Right lobe of liver (tissue), 6 donors: ENCODE measurements around the gene CIZ1. TPM values are rescaled to one million over a fixed set of nuclear protein-coding genes. Genes with fewer than 3 reads are reported as not detected.

Source experiments
- ATAC-seq, 4 donors: fragments of 200-7000 bp; cut with Tn5 transposase; one replicate each; pipeline ENCODE4 v1.9.1; 2020; ENCODE audit warnings: mild to moderate bottlenecking in 4 of 4, moderate library complexity in 4 of 4
- DNase-seq, 3 donors: peaks; one replicate each; pipeline ENCODE4 v3.0.0-alpha.2; 2020
- H3K27ac ChIP-seq, 3 donors: fragments of 200-600 bp; one replicate each; pipeline ENCODE4 v1.8.0; 2022
- H3K27me3 ChIP-seq, 2 donors: fragments of 200-600 bp; one replicate each; pipeline ENCODE4 v1.8.0; 2022
- H3K36me3 ChIP-seq, 4 donors: fragments of 200-600 bp; sonication (generic) in 1 of 4; one replicate each; pipeline versions ENCODE4 v1.5.1 to v1.8.0; 2017 to 2022; ENCODE audit warnings: control low read depth in 1 of 4
- H3K4me1 ChIP-seq, 4 donors: fragments of 200-600 bp; sonication (generic) in 1 of 4; one replicate each; pipeline versions ENCODE4 v1.5.1 to v1.8.0; 2017 to 2022; ENCODE audit warnings: control low read depth in 1 of 4
- H3K4me3 ChIP-seq, 3 donors: fragments of 200-600 bp; one replicate each; pipeline ENCODE4 v1.8.0; 2022
- H3K9me3 ChIP-seq, 4 donors: fragments of 200-600 bp; sonication (generic) in 1 of 4; one replicate each; pipeline versions ENCODE4 v1.5.1 to v1.8.0; 2017 to 2022; ENCODE audit warnings: control low read depth in 1 of 4
- POLR2A ChIP-seq: fragments of 450-650 bp; IDR thresholded peaks from one replicate; pipeline ENCODE4 v1.6.1; 2017; ENCODE audit warnings: antibody characterized with exemption, mild to moderate bottlenecking
- WGBS: methylation state at CpG from one replicate; pipeline ENCODE4 v1.1.6; 2018; ENCODE audit warnings: low coverage, low lambda C conversion rate; ENCODE audit not compliant: insufficient coverage; ENCODE audit errors: missing lambda C conversion rate; 5-methylcytosine and 5-hydroxymethylcytosine counted together
- intact Hi-C, 2 donors: fragments of 100-400 bp; cut with DNase I; formaldehyde crosslinking; loops; one replicate each; pipeline versions ENCODE4 v1.11.2 to v1.14.1; 2022
- total RNA-seq, 6 experiments: library from RNA; depleted of rRNA in 2 of 6; stranded (reverse); fragments of >200 nt in 2 of 6; fragmentation: NEBNext Ultra II Directional in 3 of 6; extraction: Animal tissue kit (Norgen Biotek cat#: 25700) in 3 of 6; gene quantifications; one replicate each; pipeline versions ENCODE4 v1.1.0 to v1.2.4, GENCODE V29; 2016 to 2023
- TF ChIP-seq, protein P1 (sequence below), 4 donors: fragments of 200-600 bp in 3 of 4; fragments of 450-650 bp in 1 of 4; IDR thresholded peaks; one replicate each; pipeline versions ENCODE4 v1.5.1 to v1.8.0; 2016 to 2022; ENCODE audit warnings: antibody characterized with exemption in 4 of 4, mild to moderate bottlenecking in 2 of 4
- donor health status: DM: no; HTN: yes; CAD: no.
- donor health status: DM: no; HTN: no; CAD: no.
- donor health status: DM: no; HTN: no; CAD: no.
- donor health status: DM: no; HTN: yes; CAD: no.
- donor health status: DM: no; HTN: yes; CAD: no.

CIZ1 gene
- total RNA-seq, 6 experiments from 2014 or later = 15.9 to 33.5 (median 24.0) TPM

DNA sequence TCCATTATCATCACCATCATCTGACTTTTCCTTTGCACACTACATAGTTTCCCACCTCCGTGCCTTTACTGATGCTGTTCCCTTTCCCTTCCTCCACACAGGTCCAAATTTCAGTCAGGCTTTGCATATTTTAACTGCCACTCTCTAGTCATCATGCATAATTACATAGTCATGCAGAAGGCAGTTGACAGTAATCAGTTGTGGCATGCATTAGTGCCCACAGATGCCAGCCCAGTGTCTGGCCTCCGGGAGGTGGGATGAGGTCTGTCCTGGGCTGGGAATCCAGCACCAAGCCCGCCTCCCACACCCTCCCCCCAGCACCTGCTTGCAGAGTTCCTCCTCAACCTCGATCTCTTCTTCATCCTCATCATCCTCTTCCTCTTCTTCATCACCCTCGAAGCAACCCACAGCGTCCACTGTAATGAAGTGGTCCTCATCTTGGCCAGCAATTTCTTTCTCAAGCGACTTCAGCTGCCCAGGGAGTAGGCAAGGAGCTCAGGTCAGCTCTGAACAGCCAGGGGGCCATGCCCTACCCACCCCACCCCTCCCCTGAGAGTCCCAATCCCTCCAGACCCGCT, 22.6 kb downstream of the CIZ1 start:
- ATAC-seq (no peak), DNase-seq (no peak)
- Histone ChIP-seq H3K9me3 (no peaks in the 10 kb centered on the region), H3K36me3 (peaks cover 0 to 37% (median 12%) of the 10 kb centered on the region in 4 donors), H3K27me3 (no peaks in the 10 kb centered on the region), H3K27ac (no peak overlapping the region), H3K4me3 (no peak overlapping the region), H3K4me1 (no peaks in the 10 kb centered on the region)
- 91% methylated on average over 7 of the region's 8 CpGs for WGBS
- intact Hi-C loops = no loop called here
- TF ChIP-seq, protein P1, sequence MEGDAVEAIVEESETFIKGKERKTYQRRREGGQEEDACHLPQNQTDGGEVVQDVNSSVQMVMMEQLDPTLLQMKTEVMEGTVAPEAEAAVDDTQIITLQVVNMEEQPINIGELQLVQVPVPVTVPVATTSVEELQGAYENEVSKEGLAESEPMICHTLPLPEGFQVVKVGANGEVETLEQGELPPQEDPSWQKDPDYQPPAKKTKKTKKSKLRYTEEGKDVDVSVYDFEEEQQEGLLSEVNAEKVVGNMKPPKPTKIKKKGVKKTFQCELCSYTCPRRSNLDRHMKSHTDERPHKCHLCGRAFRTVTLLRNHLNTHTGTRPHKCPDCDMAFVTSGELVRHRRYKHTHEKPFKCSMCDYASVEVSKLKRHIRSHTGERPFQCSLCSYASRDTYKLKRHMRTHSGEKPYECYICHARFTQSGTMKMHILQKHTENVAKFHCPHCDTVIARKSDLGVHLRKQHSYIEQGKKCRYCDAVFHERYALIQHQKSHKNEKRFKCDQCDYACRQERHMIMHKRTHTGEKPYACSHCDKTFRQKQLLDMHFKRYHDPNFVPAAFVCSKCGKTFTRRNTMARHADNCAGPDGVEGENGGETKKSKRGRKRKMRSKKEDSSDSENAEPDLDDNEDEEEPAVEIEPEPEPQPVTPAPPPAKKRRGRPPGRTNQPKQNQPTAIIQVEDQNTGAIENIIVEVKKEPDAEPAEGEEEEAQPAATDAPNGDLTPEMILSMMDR (IDR thresholded peaks at IDR 0.05) = no peak
- no peak for TF ChIP-seq POLR2A

DNA sequence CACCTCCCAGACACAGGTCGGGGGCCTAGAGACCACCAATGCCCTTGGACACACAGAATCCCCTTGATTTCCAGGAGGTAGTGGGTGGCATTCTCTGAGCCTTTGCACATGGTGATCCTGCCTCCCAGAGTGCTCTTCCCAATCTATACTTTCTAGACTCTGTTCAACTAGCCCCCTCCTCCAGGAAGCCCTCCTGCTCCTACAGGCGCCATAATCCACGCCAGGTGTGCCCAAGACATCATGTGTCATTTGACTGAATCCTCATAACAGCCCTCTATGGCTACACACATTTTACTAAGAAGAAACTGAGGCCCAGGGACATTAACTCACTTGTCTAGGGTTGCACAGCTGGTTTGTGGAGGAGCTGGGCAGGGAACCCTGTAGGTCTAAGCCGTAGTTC, 24.2 kb downstream of the CIZ1 start:
- Histone ChIP-seq H3K36me3 (peaks cover 0 to 37% (median 12%) of the 10 kb centered on the region in 4 donors), H3K4me1 (no peaks in the 10 kb centered on the region), H3K4me3 (no peak overlapping the region), H3K9me3 (no peaks in the 10 kb centered on the region), H3K27ac (no peak overlapping the region), H3K27me3 (no peaks in the 10 kb centered on the region)
- ATAC-seq (no peak), DNase-seq (no peak)
- TF ChIP-seq, protein P1 (IDR thresholded peaks at IDR 0.05) = no peak
- no peak for TF ChIP-seq POLR2A
- intact Hi-C loops = no loop called here
- 100% methylated on average over 2 of the region's 4 CpGs for WGBS

DNA sequence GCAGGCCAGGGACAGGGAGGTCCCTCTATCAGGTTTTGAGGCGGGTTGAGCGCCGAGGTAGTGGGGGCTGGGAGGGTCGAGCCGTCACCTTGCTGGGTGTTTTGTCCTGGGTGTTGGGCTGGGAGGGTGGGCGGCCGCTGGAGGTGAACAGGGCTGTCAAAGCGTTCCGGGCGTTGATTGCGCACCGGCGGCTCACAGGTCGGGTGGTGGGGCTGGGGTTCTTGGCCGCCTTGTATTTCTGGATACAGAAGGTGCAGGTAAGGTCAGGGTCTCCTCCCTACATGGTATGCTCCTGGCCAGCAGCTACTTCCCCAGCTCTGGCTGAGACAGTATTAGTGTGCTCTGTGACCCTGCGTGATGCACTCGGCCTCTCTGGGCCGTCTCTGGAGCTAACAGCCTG, 25.2 kb downstream of the CIZ1 start:
- TF ChIP-seq, protein P1 (IDR thresholded peaks at IDR 0.05) = no peak
- TF ChIP-seq POLR2A = no peak
- intact Hi-C loops = no loop called here
- DNase-seq = no peak
- peaks cover 0 to 37% (median 12%) of the 10 kb centered on the region in 4 donors for H3K36me3 ChIP-seq
- H3K9me3 ChIP-seq = no peaks in the 10 kb centered on the region
- ATAC-seq = no peak
- no peak overlapping the region for H3K4me3 ChIP-seq
- no peak overlapping the region for H3K27ac ChIP-seq
- H3K27me3 ChIP-seq = no peaks in the 10 kb centered on the region
- no peaks in the 10 kb centered on the region for H3K4me1 ChIP-seq
- WGBS = no CpG with 5 or more reads among the region's 18 CpGs

DNA sequence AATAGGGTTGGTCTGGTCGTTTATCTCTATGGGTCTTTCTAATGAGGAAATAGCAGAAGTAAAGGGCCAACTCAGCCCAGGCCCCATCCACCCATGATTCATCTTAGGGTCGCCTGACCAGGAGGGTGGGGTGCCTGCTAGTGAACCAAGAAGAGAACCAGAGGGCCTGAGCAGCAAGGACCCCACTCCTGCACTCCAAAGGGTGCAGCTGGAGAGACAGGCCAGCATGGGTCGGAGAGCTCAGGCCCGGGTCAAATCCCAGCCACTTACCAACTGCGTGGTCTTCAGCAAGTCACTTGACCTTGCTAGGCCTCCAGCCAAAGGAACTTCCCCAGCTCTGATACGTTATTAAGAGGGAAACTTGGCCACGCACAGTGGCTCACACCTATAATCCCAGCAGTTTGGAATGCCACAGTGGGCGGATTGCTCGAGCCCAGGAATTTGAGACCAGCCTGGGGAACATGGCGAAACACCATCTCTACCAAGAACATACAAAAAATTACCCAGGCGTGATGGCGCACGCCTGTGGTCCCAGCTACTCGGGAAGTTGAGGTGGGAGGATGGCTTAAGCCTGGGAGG, 27.0 kb downstream of the CIZ1 start:
- WGBS = 64% methylated on average over 11 of the region's 14 CpGs
- peaks cover 0 to 26% (median 8%) of the 10 kb centered on the region in 4 donors for H3K36me3 ChIP-seq
- no peak overlapping the region for H3K4me3 ChIP-seq

More for the DNA sequence above, 27.0 kb downstream of the CIZ1 start:
- DNase-seq = no peak
- Histone ChIP-seq H3K4me1 (peaks cover 0 to 5% (median 0%) of the 10 kb centered on the region in 4 donors), H3K27me3 (no peaks in the 10 kb centered on the region), H3K9me3 (no peaks in the 10 kb centered on the region), H3K27ac (no peak overlapping the region)
- ATAC-seq = no peak
- intact Hi-C loops = no loop called here
- TF ChIP-seq, protein P1 (IDR thresholded peaks at IDR 0.05) = no peak
- no peak for TF ChIP-seq POLR2A
